ENCODE measurements around the gene TSHZ2. TPM values are rescaled to one million over a fixed set of nuclear protein-coding genes. Genes with fewer than 3 reads are reported as not detected.

TSHZ2 gene
- total RNA-seq, 2 donors from 2014 or later = 3.3 to 6.2 TPM

DNA sequence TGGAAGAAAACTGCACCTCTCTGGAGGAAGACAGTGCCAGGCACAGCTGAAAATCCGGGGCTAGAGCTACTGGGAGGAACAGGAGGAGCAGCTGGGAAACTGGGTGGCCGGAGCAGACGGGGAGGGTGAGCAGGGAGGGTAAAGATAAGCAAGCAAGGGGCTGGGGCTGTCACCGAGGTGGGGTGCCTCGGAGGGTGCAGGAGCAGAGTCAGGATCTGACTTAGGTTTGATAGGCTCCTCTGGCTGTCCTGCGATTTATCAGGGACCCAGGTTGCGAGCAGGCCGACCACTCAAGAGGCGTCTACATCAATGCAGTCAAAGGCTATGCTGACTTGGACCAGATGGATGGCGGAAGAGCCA, 12.3 kb downstream of the TSHZ2 start:
- Histone ChIP-seq H3K27me3 (no peaks in the 10 kb centered on the region), H3K4me3 (no peak overlapping the region), H3K27ac (no peak overlapping the region), H3K4me1 (no peaks in the 10 kb centered on the region), H3K9me3 (no peaks in the 10 kb centered on the region), H3K36me3 (no peaks in the 10 kb centered on the region)
- DNase-seq (ENCODE audit: low spot score) = no peak
- TF ChIP-seq, protein P1, sequence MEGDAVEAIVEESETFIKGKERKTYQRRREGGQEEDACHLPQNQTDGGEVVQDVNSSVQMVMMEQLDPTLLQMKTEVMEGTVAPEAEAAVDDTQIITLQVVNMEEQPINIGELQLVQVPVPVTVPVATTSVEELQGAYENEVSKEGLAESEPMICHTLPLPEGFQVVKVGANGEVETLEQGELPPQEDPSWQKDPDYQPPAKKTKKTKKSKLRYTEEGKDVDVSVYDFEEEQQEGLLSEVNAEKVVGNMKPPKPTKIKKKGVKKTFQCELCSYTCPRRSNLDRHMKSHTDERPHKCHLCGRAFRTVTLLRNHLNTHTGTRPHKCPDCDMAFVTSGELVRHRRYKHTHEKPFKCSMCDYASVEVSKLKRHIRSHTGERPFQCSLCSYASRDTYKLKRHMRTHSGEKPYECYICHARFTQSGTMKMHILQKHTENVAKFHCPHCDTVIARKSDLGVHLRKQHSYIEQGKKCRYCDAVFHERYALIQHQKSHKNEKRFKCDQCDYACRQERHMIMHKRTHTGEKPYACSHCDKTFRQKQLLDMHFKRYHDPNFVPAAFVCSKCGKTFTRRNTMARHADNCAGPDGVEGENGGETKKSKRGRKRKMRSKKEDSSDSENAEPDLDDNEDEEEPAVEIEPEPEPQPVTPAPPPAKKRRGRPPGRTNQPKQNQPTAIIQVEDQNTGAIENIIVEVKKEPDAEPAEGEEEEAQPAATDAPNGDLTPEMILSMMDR (IDR thresholded peaks at IDR 0.05) = no peak

DNA sequence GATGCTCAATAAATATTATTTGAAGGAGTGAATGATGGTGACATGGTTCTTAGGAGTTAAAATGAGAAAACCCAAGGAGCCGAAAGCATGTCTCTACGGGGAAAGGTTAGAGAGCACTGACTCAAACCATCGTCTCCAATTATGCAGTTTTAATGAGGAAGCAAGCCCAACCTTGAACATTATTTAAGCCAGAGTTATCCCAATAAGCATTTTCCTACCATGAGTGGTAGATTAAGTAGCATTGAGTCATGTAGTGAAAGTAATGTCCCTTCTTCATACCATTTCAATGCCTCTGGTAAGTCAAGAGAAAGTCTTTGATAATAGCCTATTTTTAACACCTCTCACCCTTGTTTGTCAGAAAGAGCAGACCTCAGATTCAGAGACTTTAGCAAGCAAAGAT, 13.5 kb downstream of the TSHZ2 start:
- H3K4me3 ChIP-seq = no peak overlapping the region
- H3K36me3 ChIP-seq = no peaks in the 10 kb centered on the region
- no peak overlapping the region for H3K27ac ChIP-seq
- no peaks in the 10 kb centered on the region for H3K9me3 ChIP-seq
- TF ChIP-seq, protein P1 (IDR thresholded peaks at IDR 0.05) = no peak
- H3K4me1 ChIP-seq = no peaks in the 10 kb centered on the region
- H3K27me3 ChIP-seq = no peaks in the 10 kb centered on the region
- DNase-seq (ENCODE audit: low spot score) = no peak

DNA sequence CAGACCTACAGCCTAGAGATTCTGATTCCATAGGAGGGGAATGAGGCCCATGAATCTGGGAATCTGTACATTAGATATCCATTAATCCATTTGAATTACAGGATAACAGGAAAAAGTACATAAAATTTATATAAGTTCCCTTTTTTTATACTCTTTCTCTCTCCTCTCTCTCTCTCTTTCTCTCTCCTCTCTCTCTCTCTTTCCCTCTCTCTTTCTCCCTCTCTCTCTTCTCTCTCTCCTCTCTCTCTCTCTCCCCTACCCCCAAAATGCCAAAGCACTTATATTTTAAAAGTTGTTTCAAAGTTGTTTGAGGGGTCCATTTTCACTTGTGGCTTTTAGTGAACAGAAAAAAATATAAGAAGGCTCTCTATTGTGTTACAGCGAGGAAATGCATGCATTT, 15.1 kb downstream of the TSHZ2 start:
- Histone ChIP-seq H3K4me3 (no peak overlapping the region), H3K36me3 (no peaks in the 10 kb centered on the region), H3K9me3 (no peaks in the 10 kb centered on the region), H3K27me3 (no peaks in the 10 kb centered on the region), H3K27ac (no peak overlapping the region), H3K4me1 (no peaks in the 10 kb centered on the region)
- DNase-seq (ENCODE audit: low spot score) = no peak
- TF ChIP-seq, protein P1 (IDR thresholded peaks at IDR 0.05) = no peak

DNA sequence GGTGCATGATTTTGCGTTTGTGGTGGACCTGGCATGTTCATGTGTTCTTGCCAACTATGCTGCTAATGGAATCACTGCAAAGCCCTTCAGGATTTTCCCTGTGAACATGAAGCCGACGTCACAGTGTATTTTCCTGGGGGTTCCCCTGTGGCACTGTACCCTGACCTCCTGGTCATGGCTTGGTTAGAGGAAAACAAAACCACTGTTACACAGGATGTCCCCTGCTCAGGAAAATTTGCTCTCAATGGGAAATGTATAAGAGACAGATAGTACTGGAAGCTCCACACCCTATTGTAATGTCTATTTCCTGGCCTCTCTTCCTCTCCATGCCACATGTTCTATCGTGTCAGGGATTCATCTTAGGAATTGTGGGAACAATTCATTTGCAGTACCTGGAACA, 19.7 kb downstream of the TSHZ2 start:
- TF ChIP-seq, protein P1 (IDR thresholded peaks at IDR 0.05) = no peak
- Histone ChIP-seq H3K27ac (peak overlapping the region in 1 of 2 donors; percentile 32), H3K36me3 (no peaks in the 10 kb centered on the region), H3K4me3 (no peak overlapping the region), H3K4me1 (no peaks in the 10 kb centered on the region), H3K27me3 (no peaks in the 10 kb centered on the region), H3K9me3 (no peaks in the 10 kb centered on the region)
- no peak for DNase-seq (ENCODE audit: low spot score)

DNA sequence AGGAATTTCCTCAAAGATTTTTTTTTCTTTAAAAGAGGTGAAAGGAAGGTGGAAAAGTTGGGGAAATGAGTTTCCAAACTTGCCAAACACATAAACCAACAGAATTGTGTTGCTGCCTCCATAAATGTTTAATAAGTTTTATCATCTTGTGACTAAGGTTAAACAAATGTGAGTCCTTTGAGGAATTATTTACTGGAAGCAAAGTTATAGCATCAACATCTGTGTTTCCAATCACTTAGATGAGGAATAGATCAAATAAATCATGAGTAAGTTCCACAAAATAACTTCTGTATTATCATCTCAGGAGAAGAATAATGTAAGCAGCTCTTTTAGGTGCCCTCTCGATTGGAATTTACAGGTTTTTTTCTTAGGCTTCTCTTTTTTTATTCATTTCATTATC, 20.5 kb downstream of the TSHZ2 start:
- Histone ChIP-seq H3K27ac (peak overlapping the region in 1 of 2 donors; percentile 32), H3K36me3 (no peaks in the 10 kb centered on the region), H3K27me3 (no peaks in the 10 kb centered on the region), H3K4me1 (no peaks in the 10 kb centered on the region), H3K4me3 (no peak overlapping the region), H3K9me3 (no peaks in the 10 kb centered on the region)
- no peak for DNase-seq (ENCODE audit: low spot score)
- TF ChIP-seq, protein P1 (IDR thresholded peaks at IDR 0.05) = no peak

DNA sequence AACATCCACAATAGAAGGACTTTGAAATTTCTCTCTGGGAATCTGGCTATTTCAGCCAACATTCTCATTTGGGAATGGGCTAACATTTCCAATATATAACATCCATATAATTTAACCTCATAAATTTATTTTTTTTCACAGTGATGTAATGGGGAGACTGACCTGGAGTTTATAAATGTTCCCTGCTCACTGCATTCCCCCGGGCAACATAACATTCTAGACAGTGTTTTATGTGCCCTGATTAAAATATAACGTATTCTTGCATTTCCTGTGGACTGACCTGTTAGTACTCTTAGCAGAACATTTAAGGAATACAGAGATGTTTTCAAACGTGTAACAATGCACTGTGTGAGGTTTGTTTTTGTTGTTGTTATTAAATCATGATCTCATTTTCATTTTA, 20.9 kb downstream of the TSHZ2 start:
- Histone ChIP-seq H3K36me3 (no peaks in the 10 kb centered on the region), H3K27ac (peak overlapping the region in 1 of 2 donors; percentile 32), H3K4me1 (no peaks in the 10 kb centered on the region), H3K4me3 (no peak overlapping the region), H3K27me3 (no peaks in the 10 kb centered on the region), H3K9me3 (no peaks in the 10 kb centered on the region)
- DNase-seq (ENCODE audit: low spot score) = no peak
- TF ChIP-seq, protein P1 (IDR thresholded peaks at IDR 0.05) = no peak
